VCaP (cell line): ENCODE results near the gene GABRR3.

Source experiments
- H3K27ac ChIP-seq: fragments of 450-650 bp; 2 replicates; pipeline ENCODE4 v1.5.1; 2017
- CTCF ChIP-seq: fragments of 450-650 bp; conservative IDR thresholded peaks from 2 replicates; pipeline ENCODE4 v1.5.1; 2017; ENCODE audit warnings: mild to moderate bottlenecking, moderate library complexity

Gene GABRR3

GRCh38 chr3:97942801-97943546, 92.1 kb downstream of the GABRR3 start:
- no peak for TF ChIP-seq CTCF

GRCh38 chr3:97940034-97940433, 95.1 kb downstream of the GABRR3 start:
- no peak overlapping the region for H3K27ac ChIP-seq
- TF ChIP-seq CTCF, result peak; percentile 11; the same call in 1 of the 2 replicates

More at GRCh38 chr3:97942801-97943546, 92.1 kb downstream of the GABRR3 start:
- no peak overlapping the region for H3K27ac ChIP-seq

- no peak for TF ChIP-seq CTCF
- no peak overlapping the region for H3K27ac ChIP-seq
Measured at GRCh38 chr3:97939401-97939800, 95.7 kb downstream of the GABRR3 start.

GRCh38 chr3:97938444-97938843, 96.7 kb downstream of the GABRR3 start:
- no peak for TF ChIP-seq CTCF
- H3K27ac ChIP-seq, result no peak overlapping the region

- no peak for TF ChIP-seq CTCF
- no peak overlapping the region for H3K27ac ChIP-seq
Measured at GRCh38 chr3:97937205-97937604, 97.9 kb downstream of the GABRR3 start.

GRCh38 chr3:97935842-97936241, 99.3 kb downstream of the GABRR3 start:
- H3K27ac ChIP-seq, result no peak overlapping the region
- TF ChIP-seq CTCF, result no peak
